Fibroblast of the aortic adventitia (primary cell): ENCODE measurements around the gene SP140. TPM values are rescaled to one million over a fixed set of nuclear protein-coding genes. Genes with fewer than 3 reads are reported as not detected.

Experiments
- DNase-seq: peaks from one replicate; pipeline ENCODE4 v3.0.0-alpha.2; 2010; ENCODE audit warnings: low read depth
- H3K4me3 ChIP-seq: 2 replicates; pipeline ENCODE4 v1.5.1; 2011; ENCODE audit warnings: low read depth, mild to moderate bottlenecking, control low read depth, low read length, moderate library complexity
- CTCF ChIP-seq: IDR thresholded peaks from 2 replicates; pipeline ENCODE4 v1.5.1; 2011; ENCODE audit warnings: mild to moderate bottlenecking, low read length, control low read depth, inconsistent platforms; ENCODE audit not compliant: insufficient read depth
- total RNA-seq: library from RNA; depleted of rRNA; stranded (reverse); fragments of >200 nt; gene quantifications from 2 replicates; pipeline ENCODE4 v1.2.3, GENCODE V29; 2012; ENCODE audit warnings: low replicate concordance

Gene SP140
- total RNA-seq, 1 donor = 0.09 TPM

- DNase-seq = no peak
- no peak overlapping the region for H3K4me3 ChIP-seq
- no peak for TF ChIP-seq CTCF
Observed at GRCh38 chr2:230202430-230203109, 23.0 kb upstream of the SP140 start.

- no peak overlapping the region for H3K4me3 ChIP-seq
- no peak for TF ChIP-seq CTCF
- no peak for DNase-seq
Observed at GRCh38 chr2:230203110-230203676, 22.3 kb upstream of the SP140 start.

- no peak overlapping the region for H3K4me3 ChIP-seq
- no peak for DNase-seq
- no peak for TF ChIP-seq CTCF
Observed at GRCh38 chr2:230205034-230205433, 20.5 kb upstream of the SP140 start.

GRCh38 chr2:230205721-230206120 is 19.8 kb upstream of the SP140 start:
- no peak for TF ChIP-seq CTCF
- no peak overlapping the region for H3K4me3 ChIP-seq
- no peak for DNase-seq

- no peak for TF ChIP-seq CTCF
- no peak overlapping the region for H3K4me3 ChIP-seq
- DNase-seq = no peak
Observed at GRCh38 chr2:230208576-230208975, 17.0 kb upstream of the SP140 start.

GRCh38 chr2:230209422-230210051 is 16.0 kb upstream of the SP140 start:
- no peak overlapping the region for H3K4me3 ChIP-seq
- no peak for DNase-seq
- no peak for TF ChIP-seq CTCF
